ENCODE measurements around the gene SUN1.
A peak's percentile ranks its signal among the peaks of the same experiment; 100 is the strongest.
"Not testable (repeated sequence)": the region's sequence is repeated elsewhere in the genome, so short reads cannot be mapped to it uniquely, and the experiment has no call there.

SUN1 gene

GRCh38 chr7:869348-869747 is 37.1 kb downstream of the SUN1 start:
- Mint-ChIP-seq H3K27me3 (no peaks in the 10 kb centered on the region), H3K9me3 (ENCODE audit: low read depth) (no peaks in the 10 kb centered on the region), H3K36me3 (peaks cover 5% of the 10 kb centered on the region), H3K27ac (peak overlapping the region; percentile 61), H3K4me3 (no peak overlapping the region), H3K4me1 (ENCODE audit: low read depth) (peaks cover 28% of the 10 kb centered on the region)

DNA sequence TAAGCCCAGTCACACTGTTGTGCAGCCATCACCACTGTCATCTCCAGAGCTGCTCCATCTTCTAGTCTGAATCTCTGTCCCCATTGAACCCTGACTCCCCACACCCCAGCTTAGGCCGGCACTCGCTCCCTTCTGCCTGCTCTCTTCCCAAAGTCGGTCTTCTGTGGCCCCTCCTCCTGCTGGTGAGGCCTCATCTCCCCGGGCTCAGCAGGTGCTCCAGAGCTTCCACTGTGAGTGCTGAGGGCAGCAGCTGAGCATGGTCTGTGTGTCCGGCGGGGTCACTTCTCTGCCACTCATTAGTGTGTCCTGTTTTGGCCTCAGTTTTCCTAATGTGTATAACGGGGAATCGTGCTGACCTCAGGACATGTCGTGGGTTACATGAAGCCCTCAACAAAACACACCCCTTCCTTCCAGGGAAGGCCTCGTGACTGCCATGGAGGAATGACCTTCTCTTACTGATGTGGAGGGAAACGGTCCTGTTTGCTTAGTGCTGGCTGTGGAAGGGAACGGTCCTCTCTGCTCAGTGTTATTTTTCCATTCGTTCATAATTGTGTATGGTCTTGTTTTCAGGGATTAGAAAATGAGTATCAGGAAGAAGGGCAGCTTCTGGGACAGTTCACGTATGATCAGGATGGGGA is 39.7 kb downstream of the SUN1 start:
- no peak overlapping the region for H3K4me3 Mint-ChIP-seq
- peaks cover 5% of the 10 kb centered on the region for H3K36me3 Mint-ChIP-seq
- no peaks in the 10 kb centered on the region for H3K27me3 Mint-ChIP-seq
- H3K4me1 Mint-ChIP-seq (ENCODE audit: low read depth) = peaks cover 30% of the 10 kb centered on the region
- no peaks in the 10 kb centered on the region for H3K9me3 Mint-ChIP-seq (ENCODE audit: low read depth)
- peak overlapping the region; percentile 22 for H3K27ac Mint-ChIP-seq

DNA sequence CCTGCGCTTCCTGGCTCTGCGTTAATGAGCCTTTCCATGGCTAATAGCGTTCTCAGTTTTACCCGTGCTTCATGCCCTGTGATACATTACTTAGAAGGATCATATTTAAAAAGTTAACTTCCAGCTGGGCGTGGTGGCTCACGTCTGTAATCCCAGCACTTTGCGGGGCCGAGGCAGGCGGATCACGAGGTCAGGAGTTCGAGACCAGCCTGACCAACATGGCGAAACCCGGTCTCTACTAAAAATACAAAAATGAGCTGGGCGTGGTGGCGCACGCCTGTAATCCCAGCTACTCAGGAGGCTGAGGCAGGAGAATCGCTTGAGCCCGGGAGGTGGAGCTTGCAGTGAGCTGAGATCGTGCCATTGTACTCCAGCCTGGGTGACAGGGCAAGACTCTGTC is 40.4 kb downstream of the SUN1 start:
- not testable (repeated sequence) for H3K36me3 Mint-ChIP-seq; H3K9me3 Mint-ChIP-seq (ENCODE audit: low read depth); H3K27me3 Mint-ChIP-seq; H3K4me3 Mint-ChIP-seq
- H3K27ac Mint-ChIP-seq = peak overlapping the region; percentile 22
- peaks cover 29% of the 10 kb centered on the region for H3K4me1 Mint-ChIP-seq (ENCODE audit: low read depth)

DNA sequence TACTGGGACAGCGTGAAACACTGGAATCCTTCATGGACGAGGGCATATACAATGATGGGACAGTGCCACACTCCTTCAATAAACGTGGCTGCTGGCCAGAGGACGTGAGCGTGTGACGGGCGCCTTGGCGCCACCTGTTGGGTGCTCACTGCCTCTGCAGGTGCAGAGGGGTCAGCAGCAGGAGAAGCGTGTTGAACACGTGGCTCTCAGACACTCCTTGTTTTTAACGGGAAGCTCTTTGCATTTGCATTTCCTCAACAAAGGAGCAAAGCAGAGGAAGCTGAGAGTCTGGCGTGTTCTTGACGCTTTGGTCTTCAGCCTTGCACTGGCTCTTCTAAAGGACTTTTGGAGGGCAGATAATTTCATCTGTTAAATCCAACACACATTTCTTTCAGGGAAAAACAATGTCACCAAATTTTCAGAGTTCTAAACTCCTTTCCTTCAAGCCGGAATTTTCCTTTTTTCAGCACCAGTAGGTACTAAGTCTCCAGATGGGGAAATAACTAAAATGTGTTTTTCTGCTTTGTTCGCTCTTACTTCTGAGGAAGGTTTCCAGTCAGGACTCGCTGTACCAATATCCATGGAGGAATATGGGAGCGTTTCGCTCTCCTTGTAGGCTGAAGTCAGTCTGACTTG is 41.2 kb downstream of the SUN1 start:
- Mint-ChIP-seq H3K9me3 (ENCODE audit: low read depth) (no peaks in the 10 kb centered on the region), H3K27ac (peak overlapping the region; percentile 92), H3K4me3 (peak overlapping the region; percentile 27), H3K36me3 (peaks cover 5% of the 10 kb centered on the region), H3K4me1 (ENCODE audit: low read depth) (peaks cover 32% of the 10 kb centered on the region), H3K27me3 (no peaks in the 10 kb centered on the region)

- peaks cover 35% of the 10 kb centered on the region for H3K4me1 Mint-ChIP-seq (ENCODE audit: low read depth)
- no peaks in the 10 kb centered on the region for H3K9me3 Mint-ChIP-seq (ENCODE audit: low read depth)
- no peak overlapping the region for H3K4me3 Mint-ChIP-seq
- peak overlapping the region; percentile 92 for H3K27ac Mint-ChIP-seq
- peaks cover 5% of the 10 kb centered on the region for H3K36me3 Mint-ChIP-seq
- H3K27me3 Mint-ChIP-seq = no peaks in the 10 kb centered on the region
These were observed 41.9 kb downstream of the SUN1 start for GRCh38 chr7:874031-874749.

DNA sequence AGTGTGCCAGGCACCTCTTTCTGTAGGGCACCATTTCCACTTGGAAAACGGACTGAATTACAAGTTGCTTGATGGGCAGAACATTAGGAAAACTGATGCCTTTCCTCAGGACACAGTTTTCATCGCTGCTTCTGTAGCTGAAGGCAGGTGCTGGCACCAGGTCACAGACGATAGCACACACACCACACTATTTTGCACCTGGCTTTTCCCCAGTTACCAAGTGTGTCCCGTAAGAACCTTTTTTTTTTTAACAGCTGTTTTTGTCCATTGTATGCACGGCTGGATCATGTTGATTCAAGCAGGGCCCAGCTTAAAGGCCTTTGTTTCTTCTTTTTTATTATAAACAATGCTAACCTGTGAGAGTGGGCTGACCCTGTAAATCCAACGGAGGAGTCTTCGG is 42.8 kb downstream of the SUN1 start:
- H3K36me3 Mint-ChIP-seq = peaks cover 5% of the 10 kb centered on the region
- H3K4me3 Mint-ChIP-seq = peak overlapping the region; percentile 7
- no peaks in the 10 kb centered on the region for H3K9me3 Mint-ChIP-seq (ENCODE audit: low read depth)
- no peaks in the 10 kb centered on the region for H3K27me3 Mint-ChIP-seq
- H3K4me1 Mint-ChIP-seq (ENCODE audit: low read depth) = peaks cover 35% of the 10 kb centered on the region
- peak overlapping the region; percentile 16 for H3K27ac Mint-ChIP-seq

- Mint-ChIP-seq H3K27me3 (no peaks in the 10 kb centered on the region), H3K36me3 (peaks cover 5% of the 10 kb centered on the region), H3K4me3 (no peak overlapping the region), H3K27ac (peak overlapping the region; percentile 58), H3K4me1 (ENCODE audit: low read depth) (peaks cover 38% of the 10 kb centered on the region), H3K9me3 (ENCODE audit: low read depth) (no peaks in the 10 kb centered on the region)
These were observed 43.3 kb downstream of the SUN1 start for GRCh38 chr7:875476-876076.

DNA sequence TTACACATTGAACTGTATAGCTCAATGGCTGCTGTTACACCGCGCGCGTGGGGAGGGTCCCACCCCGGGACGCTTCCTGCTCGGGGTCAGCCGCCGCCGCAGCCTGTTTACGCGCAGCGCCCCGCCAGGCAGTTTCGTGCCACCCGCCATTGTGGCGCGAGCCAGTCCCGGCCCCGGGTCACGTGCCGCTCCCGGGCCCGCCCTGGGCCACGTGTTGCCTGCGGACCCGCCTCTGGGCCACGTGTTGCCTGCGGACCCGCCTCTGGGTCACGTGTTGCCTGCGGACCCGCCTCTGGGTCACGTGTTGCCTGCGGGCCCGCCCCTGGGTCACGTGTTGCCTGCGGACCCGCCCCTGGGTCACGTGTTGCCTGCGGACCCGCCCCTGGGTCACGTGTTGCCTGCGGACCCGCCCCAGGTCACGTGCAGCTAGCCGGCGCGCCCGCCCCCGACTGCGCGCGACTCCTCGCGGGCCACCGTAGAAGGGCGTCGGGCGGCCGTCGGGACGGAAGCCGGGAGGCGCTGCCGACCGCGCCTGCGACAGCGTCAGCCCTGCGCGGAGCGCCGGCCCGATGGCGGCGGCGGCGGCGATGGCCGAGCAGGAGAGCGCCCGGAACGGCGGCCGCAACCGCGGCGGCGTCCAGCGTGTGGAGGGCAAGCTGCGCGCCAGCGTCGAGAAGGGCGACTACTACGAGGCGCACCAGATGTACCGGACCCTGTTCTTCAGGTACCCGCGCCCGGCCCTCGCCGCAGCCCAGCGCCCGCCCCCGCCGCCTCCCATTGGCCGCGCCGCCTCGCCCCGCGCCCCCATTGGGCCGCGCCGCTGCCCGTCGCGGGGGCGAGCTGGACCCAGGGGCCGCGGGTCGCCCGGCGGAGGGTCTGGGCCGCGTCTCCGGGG is 44.0 kb downstream of the SUN1 start, which contains the start of gene GET4:
TSS of gene GET4 (plus strand) at position 478 of the 895 bp plus-strand sequence. CDS start at position 570, 92 bp downstream.
- no peaks in the 10 kb centered on the region for H3K9me3 Mint-ChIP-seq (ENCODE audit: low read depth)
- no peaks in the 10 kb centered on the region for H3K27me3 Mint-ChIP-seq

GRCh38 chr7:876972-877311 is 44.7 kb downstream of the SUN1 start:
- H3K27me3 Mint-ChIP-seq = no peaks in the 10 kb centered on the region
- peaks cover 5% of the 10 kb centered on the region for H3K36me3 Mint-ChIP-seq
- H3K27ac Mint-ChIP-seq = peak overlapping the region; percentile 76
- peak overlapping the region; percentile 91 for H3K4me3 Mint-ChIP-seq
- peaks cover 46% of the 10 kb centered on the region for H3K4me1 Mint-ChIP-seq (ENCODE audit: low read depth)
- H3K9me3 Mint-ChIP-seq (ENCODE audit: low read depth) = no peaks in the 10 kb centered on the region

More for the DNA sequence above, 44.0 kb downstream of the SUN1 start, which contains the start of gene GET4:
- H3K27ac Mint-ChIP-seq = peak within 1 kb of the TSS; percentile 76
- H3K36me3 Mint-ChIP-seq = peaks cover 5% of the 10 kb centered on the region
- H3K4me3 Mint-ChIP-seq = peak within 1 kb of the TSS; percentile 91
- peaks cover 41% of the 10 kb centered on the region for H3K4me1 Mint-ChIP-seq (ENCODE audit: low read depth)

DNA sequence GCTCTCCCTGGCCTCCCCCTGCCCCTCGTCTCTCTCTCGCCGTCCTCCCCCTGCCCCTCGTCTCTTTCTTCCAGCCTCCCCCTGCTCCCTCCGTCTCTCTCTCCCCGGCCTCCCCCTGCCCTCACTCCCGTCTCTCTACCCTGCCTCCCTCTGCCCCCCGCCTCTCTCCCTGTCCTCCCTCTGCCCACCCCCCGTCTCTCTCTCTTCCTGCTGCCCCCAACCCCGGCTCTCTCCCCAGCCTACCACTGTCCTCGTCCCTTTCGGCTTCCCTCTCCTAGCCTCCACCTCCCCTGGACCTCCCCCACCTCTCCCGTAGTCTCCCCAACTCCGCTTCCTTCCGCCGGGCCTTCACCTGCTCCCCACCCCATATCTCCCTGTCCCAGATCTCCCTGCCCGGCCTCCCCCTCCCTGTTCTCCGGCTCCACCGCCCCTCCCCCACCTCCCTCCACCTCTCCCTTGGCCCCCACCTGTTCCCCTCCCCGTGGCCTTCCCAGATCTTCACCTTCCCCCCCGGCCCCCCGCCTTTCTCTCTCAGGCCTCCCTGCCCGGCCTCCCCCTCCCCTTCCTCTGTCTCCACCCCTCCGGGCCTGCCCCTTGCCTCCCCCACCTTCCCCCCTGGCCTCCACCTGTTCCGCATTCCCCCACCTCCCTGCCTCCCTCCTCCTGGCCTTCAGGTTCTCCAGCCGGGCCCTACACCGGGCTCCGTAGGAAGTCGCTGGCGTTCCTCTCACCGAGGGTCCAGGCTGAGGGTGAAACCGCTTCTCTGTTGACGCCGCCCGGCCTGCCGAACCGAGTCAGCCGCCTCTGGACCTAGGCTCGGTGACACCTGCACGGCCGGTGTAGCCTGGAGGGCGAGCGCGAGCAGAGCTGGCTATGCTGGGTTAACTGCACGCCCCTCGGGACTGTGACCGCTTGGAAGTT is 45.3 kb downstream of the SUN1 start:
- Mint-ChIP-seq H3K36me3 (peaks cover 5% of the 10 kb centered on the region), H3K4me3 (peak overlapping the region; percentile 93), H3K27ac (peak overlapping the region; percentile 85), H3K4me1 (ENCODE audit: low read depth) (peaks cover 47% of the 10 kb centered on the region), H3K27me3 (no peaks in the 10 kb centered on the region), H3K9me3 (ENCODE audit: low read depth) (no peaks in the 10 kb centered on the region)

DNA sequence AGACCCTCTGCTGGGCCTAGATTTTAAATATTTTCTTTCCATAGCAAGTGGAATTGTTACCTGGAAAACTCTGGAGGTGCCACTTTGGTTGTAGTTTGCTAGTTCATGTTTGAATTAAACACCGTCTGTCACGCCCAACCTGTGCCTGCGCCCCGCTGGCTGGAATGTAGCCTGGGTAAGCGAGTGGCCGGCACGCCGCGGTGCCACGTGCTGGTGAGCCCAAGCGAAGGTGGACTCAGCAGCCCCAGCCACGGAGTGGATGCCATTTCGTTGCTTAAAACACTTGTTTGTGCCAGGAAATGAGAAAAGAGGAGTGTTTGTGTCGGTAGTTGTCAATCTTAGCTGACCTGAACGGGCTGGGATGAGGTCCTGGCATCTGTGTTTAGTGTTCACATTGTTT is 46.8 kb downstream of the SUN1 start:
- Mint-ChIP-seq H3K4me3 (peak overlapping the region; percentile 93), H3K4me1 (ENCODE audit: low read depth) (peaks cover 41% of the 10 kb centered on the region), H3K9me3 (ENCODE audit: low read depth) (no peaks in the 10 kb centered on the region), H3K27ac (peak overlapping the region; percentile 66), H3K36me3 (peaks cover 2% of the 10 kb centered on the region), H3K27me3 (no peaks in the 10 kb centered on the region)

DNA sequence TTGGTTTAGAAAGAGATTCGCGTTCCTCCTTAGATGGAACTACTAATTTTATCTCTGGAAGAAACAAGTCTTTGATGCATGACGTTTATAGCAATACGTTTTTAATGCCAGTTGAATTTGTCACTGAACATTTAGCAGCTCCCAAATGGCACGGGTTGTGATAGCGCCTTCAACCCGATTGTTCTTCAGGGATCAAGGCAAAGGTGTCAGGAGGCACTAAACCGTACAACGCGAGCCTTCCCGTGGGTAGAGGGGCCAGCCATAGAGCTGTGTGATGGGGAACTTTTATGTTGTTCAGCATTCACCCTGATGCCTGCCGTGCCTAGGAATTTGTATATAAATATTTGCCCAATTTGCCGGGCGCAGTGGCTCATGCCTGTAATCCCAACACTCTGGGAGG is 47.4 kb downstream of the SUN1 start:
- Mint-ChIP-seq H3K27ac (no peak overlapping the region), H3K4me3 (no peak overlapping the region), H3K27me3 (no peaks in the 10 kb centered on the region), H3K36me3 (peaks cover 2% of the 10 kb centered on the region), H3K9me3 (ENCODE audit: low read depth) (no peaks in the 10 kb centered on the region), H3K4me1 (ENCODE audit: low read depth) (peaks cover 42% of the 10 kb centered on the region)

DNA sequence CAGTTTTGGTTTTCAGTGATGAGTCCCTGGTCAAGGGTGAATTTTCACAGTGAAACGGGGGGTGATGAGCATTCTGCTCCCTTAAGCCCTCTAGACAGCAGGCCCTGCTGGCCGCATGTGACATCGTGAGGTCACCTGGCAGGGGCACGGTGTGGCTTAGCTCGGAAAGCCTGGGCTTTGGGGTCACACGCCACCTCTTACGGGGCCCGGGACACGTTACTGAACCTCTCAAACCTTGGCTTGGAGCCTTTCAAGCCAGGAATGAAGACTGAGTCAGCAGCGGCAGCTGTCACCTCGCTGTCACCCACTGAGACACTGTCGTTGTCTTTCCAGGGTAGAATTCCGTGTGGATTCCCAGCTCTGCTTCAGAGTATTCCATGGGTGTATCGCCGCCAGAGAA is 48.2 kb downstream of the SUN1 start:
- peaks cover 2% of the 10 kb centered on the region for H3K36me3 Mint-ChIP-seq
- no peak overlapping the region for H3K27ac Mint-ChIP-seq
- H3K9me3 Mint-ChIP-seq (ENCODE audit: low read depth) = no peaks in the 10 kb centered on the region
- H3K27me3 Mint-ChIP-seq = no peaks in the 10 kb centered on the region
- H3K4me1 Mint-ChIP-seq (ENCODE audit: low read depth) = peaks cover 43% of the 10 kb centered on the region
- H3K4me3 Mint-ChIP-seq = peak overlapping the region; percentile 30
